ENCODE data around the gene VPS37C. TPM values are rescaled to one million over a fixed set of nuclear protein-coding genes. Genes with fewer than 3 reads are reported as not detected.

Gene VPS37C
- total and polyA plus RNA-seq, 10 of the 15 experiments (the other 5 are each of a cell fraction or from before 2014, with no cell fraction given) = 0.39 to 16.5 (median 7.8) TPM

- no peak for FAIRE-seq
- ChIA-PET POLR2A (no interaction called here), CTCF (interaction anchor here (1.4 to 2.7 kb wide), 3 partner anchors 15 to 398 kb away, joined by 3 to 10 read pairs (median 3); no protein-coding TSS in a partner anchor), SMC1A (ENCODE audit: uncharacterized antibody, unreplicated experiment) (interaction anchor here (1.1 kb wide), 1 partner anchor 18 kb away, joined by 4 read pairs; no protein-coding TSS in a partner anchor), RAD21 (ENCODE audit: unreplicated experiment) (no interaction called here)
- BruUV-seq (replicated peaks) = no TSS peak
- in situ Hi-C loops (cut with MboI) (no loop called here), intact Hi-C loops (cut with micrococcal nuclease; ENCODE audit: unreplicated experiment) (no loop called here)
- ATAC-seq = no peak; the same call in 2 of the 3 replicates
- TF ChIP-seq RFX5 (IDR thresholded peaks at IDR 0.05; ENCODE audit: low read depth, low read length) = no peak
- no peak for TF ChIP-seq CBX5 (IDR thresholded peaks at IDR 0.05; ENCODE audit: low read depth)
- TF ChIP-seq RELA (IDR thresholded peaks at IDR 0.05; ENCODE audit: borderline replicate concordance, partially characterized antibody) = no peak
- TF ChIP-seq REST (IDR thresholded peaks at IDR 0.05; ENCODE audit: low read depth, low read length) = no peak
- TF ChIP-seq TAF1 (IDR thresholded peaks at IDR 0.05; ENCODE audit: borderline replicate concordance, low read depth, low read length) = no peak
- no peak for TF ChIP-seq CBFB (IDR thresholded peaks at IDR 0.05; ENCODE audit: low read depth)
- no peak for TF ChIP-seq SPI1 (IDR thresholded peaks at IDR 0.05; ENCODE audit: borderline replicate concordance, insufficient read depth, low read depth, low read length)
- TF ChIP-seq CEBPB (IDR thresholded peaks at IDR 0.05; ENCODE audit: borderline replicate concordance in 1 of 2, low read depth in 2 of 2, low read length in 2 of 2) = no peak
- no peak for TF ChIP-seq IRF5 (IDR thresholded peaks at IDR 0.05; ENCODE audit: borderline replicate concordance)
- no peaks in the 10 kb centered on the region for H3K36me3 ChIP-seq (ENCODE audit: control insufficient read depth in 2 of 2, insufficient read depth in 2 of 2, low read length in 1 of 2)
- no peak overlapping the region for H3K4me2 ChIP-seq (ENCODE audit: control insufficient read depth, insufficient read depth)
- H3K27ac ChIP-seq (ENCODE audit: control insufficient read depth, insufficient read depth) = no peak overlapping the region
- WGBS (ENCODE audit: insufficient coverage, insufficient replicate concordance, low lambda C conversion rate, missing lambda C conversion rate) = 55% methylated on average over 3 of the region's 3 CpGs
- no peaks in the 10 kb centered on the region; a peak in 1 of 4 replicates for H3K27me3 ChIP-seq (replicated peaks in 1 of 2; ENCODE audit: control insufficient read depth in 2 of 2, insufficient read depth in 2 of 2, low read length in 1 of 2)
- no peak for DNase-seq (ENCODE audit: low read depth, low spot score)
- H3K4me3 ChIP-seq = no peak overlapping the region
- H3K79me2 ChIP-seq (ENCODE audit: control insufficient read depth, insufficient read depth, low read length) = no peaks in the 10 kb centered on the region
- H2AFZ ChIP-seq (ENCODE audit: control insufficient read depth, low read depth, low read length) = no peak overlapping the region
- H3K9ac ChIP-seq (ENCODE audit: control insufficient read depth, insufficient read depth, low read length) = no peak overlapping the region
- H3K4me1 ChIP-seq (ENCODE audit: control insufficient read depth, insufficient read depth, low read length) = peaks cover 8% of the 10 kb centered on the region
- H3K9me3 ChIP-seq (replicated peaks; ENCODE audit: control insufficient read depth, insufficient read depth, low read length) = peaks cover 6% of the 10 kb centered on the region
- no peaks in the 10 kb centered on the region for H4K20me1 ChIP-seq (ENCODE audit: control insufficient read depth, insufficient read depth)
These were observed 11.7 kb upstream of the VPS37C start for GRCh38 chr11:61172888-61173287.

All from GM12878 (cell line).